Upper lobe of left lung (tissue), 6 donors: ENCODE data around the gene PAQR8. TPM values are rescaled to one million over a fixed set of nuclear protein-coding genes. Genes with fewer than 3 reads are reported as not detected.

ENCODE experiments used
- ATAC-seq, 2 donors: fragments of 200-7000 bp; cut with Tn5 transposase; one replicate each; pipeline ENCODE4 v1.9.1; 2022; ENCODE audit warnings: mild to moderate bottlenecking in 2 of 2, moderate library complexity in 2 of 2; ENCODE audit not compliant: low FRiP score in 2 of 2
- DNase-seq, 2 donors: peaks; one replicate each; pipeline ENCODE4 v3.0.0-alpha.2; 2019 to 2020
- H3K27ac ChIP-seq, 4 donors: fragments of 200-600 bp; sonication (generic); one replicate each; pipeline ENCODE4 v1.5.1; 2016 to 2019
- H3K27me3 ChIP-seq, 4 donors: fragments of 200-600 bp; sonication (generic); one replicate each; pipeline ENCODE4 v1.5.1; 2017 to 2019
- H3K36me3 ChIP-seq, 4 donors: fragments of 200-600 bp; sonication (generic); one replicate each; pipeline ENCODE4 v1.5.1; 2016 to 2019
- H3K4me1 ChIP-seq, 4 donors: fragments of 200-600 bp; sonication (generic); one replicate each; pipeline ENCODE4 v1.5.1; 2018 to 2019
- H3K4me3 ChIP-seq, 4 donors: fragments of 200-600 bp; sonication (generic); one replicate each; pipeline ENCODE4 v1.5.1; 2017 to 2019; ENCODE audit warnings: mild to moderate bottlenecking in 2 of 4, moderate library complexity in 1 of 4
- H3K9me3 ChIP-seq, 4 donors: fragments of 200-600 bp; sonication (generic); one replicate each; pipeline ENCODE4 v1.5.1; 2018 to 2019
- CTCF ChIP-seq, 6 experiments: fragments of 450-650 bp in 4 of 6; fragments of 200-600 bp in 2 of 6; sonication (generic) in 2 of 6; IDR thresholded peaks; one replicate each; pipeline ENCODE4 v1.5.1; 2016 to 2019; ENCODE audit warnings: antibody characterized with exemption in 6 of 6
- EP300 ChIP-seq, 4 donors: sonication (generic); formaldehyde crosslinking; IDR thresholded peaks; one replicate each; pipeline ENCODE4 v1.5.1; 2017; ENCODE audit warnings: antibody characterized with exemption in 4 of 4, control low read depth in 2 of 4
- POLR2A ChIP-seq, 4 donors: fragments of 450-650 bp; IDR thresholded peaks; one replicate each; pipeline ENCODE4 v1.5.1; 2016 to 2017; ENCODE audit warnings: antibody characterized with exemption in 4 of 4, mild to moderate bottlenecking in 2 of 4
- POLR2AphosphoS5 ChIP-seq, 2 donors: sonication (generic); formaldehyde crosslinking; IDR thresholded peaks; one replicate each; pipeline ENCODE4 v1.5.1; 2017; ENCODE audit warnings: antibody characterized with exemption in 2 of 2
- WGBS, 2 donors: methylation state at CpG; one replicate each; pipeline ENCODE4 v1.1.5; 2017 to 2018; 5-methylcytosine and 5-hydroxymethylcytosine counted together
- total RNA-seq, 6 donors: library from RNA; depleted of rRNA in 4 of 6; stranded (reverse); fragments of >200 nt in 4 of 6; gene quantifications; one replicate each; pipeline versions ENCODE4 v1.1.0 to v1.2.1, GENCODE V29; 2016 to 2021
- donor health status: DM: no; HTN: no; CAD: no; lungs with moderate emphysema.
- donor health status: DM: no; HTN: yes; CAD: no; lungs with severe emphysema.

Gene PAQR8
- total RNA-seq, 6 donors from 2014 or later = 3.4 to 21.6 (median 9.3) TPM

GRCh38 chr6:52317841-52318581 lies 43.9 kb upstream of the PAQR8 start:
- no peaks in the 10 kb centered on the region for H3K36me3 ChIP-seq
- H3K27ac ChIP-seq = no peak overlapping the region
- H3K4me1 ChIP-seq = peaks cover 0 to 7% (median 5%) of the 10 kb centered on the region in 4 donors
- no peaks in the 10 kb centered on the region for H3K9me3 ChIP-seq
- ATAC-seq (peak in 1 of 2 donors; percentile 49), DNase-seq (no peak)
- TF ChIP-seq POLR2A (IDR thresholded peaks at IDR 0.05) (no peak), CTCF (IDR thresholded peaks at IDR 0.05) (no peak), EP300 (IDR thresholded peaks at IDR 0.05) (no peak), POLR2AphosphoS5 (IDR thresholded peaks at IDR 0.05) (no peak)
- no peaks in the 10 kb centered on the region for H3K27me3 ChIP-seq
- 39 to 54% methylated on average over 4 of the region's 4 CpGs for WGBS, 2 donors
- H3K4me3 ChIP-seq = no peak overlapping the region

- Histone ChIP-seq H3K27ac (no peak overlapping the region), H3K4me3 (no peak overlapping the region), H3K4me1 (peaks cover 0 to 9% (median 0%) of the 10 kb centered on the region in 4 donors), H3K9me3 (no peaks in the 10 kb centered on the region), H3K36me3 (no peaks in the 10 kb centered on the region), H3K27me3 (no peaks in the 10 kb centered on the region)
- ATAC-seq = no peak
- 86 to 94% methylated on average over 6 of the region's 6 CpGs for WGBS, 2 donors
- DNase-seq = no peak
- TF ChIP-seq EP300 (IDR thresholded peaks at IDR 0.05) = no peak
- no peak for TF ChIP-seq CTCF (IDR thresholded peaks at IDR 0.05)
- no peak for TF ChIP-seq POLR2A (IDR thresholded peaks at IDR 0.05)
Measured at GRCh38 chr6:52324189-52324588, 37.8 kb upstream of the PAQR8 start.

- no peak for TF ChIP-seq POLR2A (IDR thresholded peaks at IDR 0.05)
- no peak for TF ChIP-seq EP300 (IDR thresholded peaks at IDR 0.05)
- no peak for TF ChIP-seq POLR2AphosphoS5 (IDR thresholded peaks at IDR 0.05)
- no peak for TF ChIP-seq CTCF (IDR thresholded peaks at IDR 0.05)
- Histone ChIP-seq H3K4me1 (peaks cover 0 to 18% (median 0%) of the 10 kb centered on the region in 4 donors), H3K27me3 (no peaks in the 10 kb centered on the region), H3K36me3 (no peaks in the 10 kb centered on the region), H3K9me3 (no peaks in the 10 kb centered on the region), H3K27ac (no peak overlapping the region), H3K4me3 (no peak overlapping the region)
- WGBS, 2 donors = 78 to 84% methylated on average over 14 of the region's 14 CpGs
- DNase-seq = no peak
- ATAC-seq = no peak
Measured at GRCh38 chr6:52325695-52326471, 36.1 kb upstream of the PAQR8 start.

- H3K36me3 ChIP-seq = no peaks in the 10 kb centered on the region
- no peak for DNase-seq
Measured at GRCh38 chr6:52326540-52327364, 35.2 kb upstream of the PAQR8 start.

More at GRCh38 chr6:52326540-52327364, 35.2 kb upstream of the PAQR8 start:
- no peaks in the 10 kb centered on the region for H3K27me3 ChIP-seq
- TF ChIP-seq POLR2A (IDR thresholded peaks at IDR 0.05) (no peak), CTCF (IDR thresholded peaks at IDR 0.05) (no peak), POLR2AphosphoS5 (IDR thresholded peaks at IDR 0.05) (no peak), EP300 (IDR thresholded peaks at IDR 0.05) (no peak)
- no peak overlapping the region for H3K27ac ChIP-seq
- H3K4me3 ChIP-seq = no peak overlapping the region
- no peak for ATAC-seq
- peaks cover 0 to 18% (median 0%) of the 10 kb centered on the region in 4 donors for H3K4me1 ChIP-seq
- 93 to 94% methylated on average over 3 of the region's 3 CpGs for WGBS, 2 donors
- no peaks in the 10 kb centered on the region for H3K9me3 ChIP-seq
